Activated naive CD8-positive, alpha-beta T cell treated with anti-CD3 and anti-CD28 coated beads, Interleukin-2, amount 10 ng/mL, durations not matched to agents 7 days and 5 days (primary cell): Measurements from ENCODE around the gene MICALL2. TPM values are rescaled to one million over a fixed set of nuclear protein-coding genes. Genes with fewer than 3 reads are reported as not detected.

Experiments
- ATAC-seq: fragments of 150-1000 bp; cut with Tn5 transposase; one replicate; pipeline ENCODE4 v1.10.0; 2021; ENCODE audit warnings: low read depth, moderate library complexity
- POLR2A ChIA-PET: fragments of 350-600 bp; sonication (Branson Sonifier 250); formaldehyde crosslinking; loops from one replicate; lab custom pipeline; 2021; ENCODE audit warnings: antibody characterized with exemption; lab: Charles Lee
- DNase-seq: peaks from one replicate; pipeline ENCODE4 v3.0.0; 2021
- H3K27ac Mint-ChIP-seq: one replicate; pipeline ENCODE4 v1.8.0; 2022; ENCODE audit warnings: mild to moderate bottlenecking, mixed read lengths
- H3K27me3 Mint-ChIP-seq: one replicate; pipeline ENCODE4 v1.8.0; 2022; ENCODE audit warnings: mild to moderate bottlenecking, moderate library complexity, mixed read lengths
- H3K36me3 Mint-ChIP-seq: one replicate; pipeline ENCODE4 v1.8.0; 2021; ENCODE audit warnings: mild to moderate bottlenecking, mixed read lengths
- H3K4me1 Mint-ChIP-seq: one replicate; pipeline ENCODE4 v1.8.0; 2021; ENCODE audit warnings: mixed read lengths
- H3K4me3 Mint-ChIP-seq: one replicate; pipeline ENCODE4 v1.8.0; 2022; ENCODE audit warnings: mild to moderate bottlenecking, moderate library complexity, mixed read lengths
- H3K9me3 Mint-ChIP-seq: one replicate; pipeline ENCODE4 v1.8.0; 2021; ENCODE audit warnings: mixed read lengths
- total RNA-seq, 2 experiments: library from RNA; stranded (reverse); gene quantifications; one replicate each; pipeline ENCODE4 v1.2.3, GENCODE V29; 2021

MICALL2 gene
- total RNA-seq, 2 experiments from 2014 or later: 2.8 to 3.9 TPM

- Mint-ChIP-seq H3K27ac (no peak overlapping the region), H3K4me3 (no peak overlapping the region), H3K27me3 (peaks cover 2% of the 10 kb centered on the region), H3K36me3 (no peaks in the 10 kb centered on the region), H3K9me3 (no peaks in the 10 kb centered on the region), H3K4me1 (peaks cover 2% of the 10 kb centered on the region)
- no peak for DNase-seq
- POLR2A ChIA-PET: no interaction called here
- ATAC-seq: no peak
Observed at GRCh38 chr7:1436608-1437007, 22.7 kb downstream of the MICALL2 start.

GRCh38 chr7:1434891-1435670 is 24.2 kb downstream of the MICALL2 start:
- H3K4me3 Mint-ChIP-seq: no peak overlapping the region
- ATAC-seq (no peak), DNase-seq (no peak)
- peaks cover 2% of the 10 kb centered on the region for H3K27me3 Mint-ChIP-seq
- no peaks in the 10 kb centered on the region for H3K36me3 Mint-ChIP-seq
- POLR2A ChIA-PET: no interaction called here
- H3K4me1 Mint-ChIP-seq: peaks cover 2% of the 10 kb centered on the region
- no peaks in the 10 kb centered on the region for H3K9me3 Mint-ChIP-seq
- no peak overlapping the region for H3K27ac Mint-ChIP-seq

GRCh38 chr7:1434165-1434718 is 25.0 kb downstream of the MICALL2 start:
- H3K27ac Mint-ChIP-seq: no peak overlapping the region
- H3K4me1 Mint-ChIP-seq: peaks cover 2% of the 10 kb centered on the region
- peaks cover 2% of the 10 kb centered on the region for H3K27me3 Mint-ChIP-seq
- DNase-seq: no peak
- no peak overlapping the region for H3K4me3 Mint-ChIP-seq
- POLR2A ChIA-PET: no interaction called here
- H3K9me3 Mint-ChIP-seq: no peaks in the 10 kb centered on the region
- H3K36me3 Mint-ChIP-seq: no peaks in the 10 kb centered on the region
- ATAC-seq: no peak

- ATAC-seq: no peak
Observed at GRCh38 chr7:1433128-1433920, 25.9 kb downstream of the MICALL2 start.

GRCh38 chr7:1432411-1433082 is 26.7 kb downstream of the MICALL2 start:
- no peaks in the 10 kb centered on the region for H3K36me3 Mint-ChIP-seq
- DNase-seq (peak; percentile 84), ATAC-seq (peak; percentile 76)
- H3K27me3 Mint-ChIP-seq: peaks cover 2% of the 10 kb centered on the region
- no peaks in the 10 kb centered on the region for H3K9me3 Mint-ChIP-seq
- peak overlapping the region; percentile 54 for H3K27ac Mint-ChIP-seq
- POLR2A ChIA-PET: interaction anchor here (0.5 to 1.0 kb wide), 2 partner anchors 15 to 967 kb away, joined by 3 to 4 read pairs; no protein-coding TSS in a partner anchor
- no peak overlapping the region for H3K4me3 Mint-ChIP-seq
- H3K4me1 Mint-ChIP-seq: peaks cover 2% of the 10 kb centered on the region

More at GRCh38 chr7:1433128-1433920, 25.9 kb downstream of the MICALL2 start:
- Mint-ChIP-seq H3K9me3 (no peaks in the 10 kb centered on the region), H3K27me3 (peaks cover 2% of the 10 kb centered on the region), H3K27ac (no peak overlapping the region), H3K4me1 (peaks cover 2% of the 10 kb centered on the region), H3K36me3 (no peaks in the 10 kb centered on the region), H3K4me3 (no peak overlapping the region)
- POLR2A ChIA-PET: no interaction called here
- DNase-seq: no peak

GRCh38 chr7:1431634-1432380 is 27.5 kb downstream of the MICALL2 start:
- H3K4me1 Mint-ChIP-seq: peaks cover 2% of the 10 kb centered on the region
- no peak overlapping the region for H3K27ac Mint-ChIP-seq
- no peaks in the 10 kb centered on the region for H3K36me3 Mint-ChIP-seq
- H3K4me3 Mint-ChIP-seq: no peak overlapping the region
- peaks cover 2% of the 10 kb centered on the region for H3K27me3 Mint-ChIP-seq
- no peaks in the 10 kb centered on the region for H3K9me3 Mint-ChIP-seq
- POLR2A ChIA-PET: interaction anchor here (1.0 kb wide), 1 partner anchor 14 kb away, joined by 3 read pairs; no protein-coding TSS in a partner anchor
- ATAC-seq (no peak), DNase-seq (no peak)

- Mint-ChIP-seq H3K4me3 (no peak overlapping the region), H3K27me3 (peaks cover 2% of the 10 kb centered on the region), H3K36me3 (no peaks in the 10 kb centered on the region), H3K9me3 (no peaks in the 10 kb centered on the region), H3K4me1 (peaks cover 2% of the 10 kb centered on the region), H3K27ac (no peak overlapping the region)
- ATAC-seq: no peak
- POLR2A ChIA-PET: no interaction called here
- no peak for DNase-seq
Observed at GRCh38 chr7:1431226-1431625, 28.0 kb downstream of the MICALL2 start.

GRCh38 chr7:1430056-1430845 is 29.0 kb downstream of the MICALL2 start:
- Mint-ChIP-seq H3K27me3 (peaks cover 2% of the 10 kb centered on the region), H3K9me3 (no peaks in the 10 kb centered on the region), H3K4me1 (peaks cover 2% of the 10 kb centered on the region), H3K36me3 (no peaks in the 10 kb centered on the region), H3K4me3 (no peak overlapping the region), H3K27ac (no peak overlapping the region)
- ATAC-seq: no peak
- POLR2A ChIA-PET: no interaction called here
- DNase-seq: no peak

- POLR2A ChIA-PET: no interaction called here
Observed at GRCh38 chr7:1428941-1429501, 30.2 kb downstream of the MICALL2 start.

GRCh38 chr7:1427064-1427657 is 32.1 kb downstream of the MICALL2 start:
- Mint-ChIP-seq H3K4me1 (no peaks in the 10 kb centered on the region), H3K9me3 (no peaks in the 10 kb centered on the region), H3K4me3 (no peak overlapping the region), H3K27ac (no peak overlapping the region), H3K27me3 (peaks cover 14% of the 10 kb centered on the region), H3K36me3 (no peaks in the 10 kb centered on the region)
- DNase-seq (no peak), ATAC-seq (no peak)
- POLR2A ChIA-PET: no interaction called here

More at GRCh38 chr7:1428941-1429501, 30.2 kb downstream of the MICALL2 start:
- Mint-ChIP-seq H3K36me3 (no peaks in the 10 kb centered on the region), H3K27ac (no peak overlapping the region), H3K9me3 (no peaks in the 10 kb centered on the region), H3K4me1 (peaks cover 2% of the 10 kb centered on the region), H3K27me3 (peaks cover 8% of the 10 kb centered on the region), H3K4me3 (no peak overlapping the region)
- DNase-seq: no peak
- ATAC-seq: no peak

- Mint-ChIP-seq H3K36me3 (no peaks in the 10 kb centered on the region), H3K9me3 (no peaks in the 10 kb centered on the region), H3K4me3 (no peak overlapping the region), H3K4me1 (no peaks in the 10 kb centered on the region), H3K27me3 (peaks cover 14% of the 10 kb centered on the region), H3K27ac (no peak overlapping the region)
- no peak for DNase-seq
- ATAC-seq: no peak
- POLR2A ChIA-PET: no interaction called here
Observed at GRCh38 chr7:1426474-1426873, 32.8 kb downstream of the MICALL2 start.
